Vagina (tissue), 2 donors: ENCODE measurements around the gene ABCD3.

Source experiments
- POLR2A ChIP-seq, 2 donors: fragments of 450-650 bp; IDR thresholded peaks; one replicate each; pipeline ENCODE4 v1.6.1; 2017; ENCODE audit warnings: antibody characterized with exemption in 2 of 2, mild to moderate bottlenecking in 2 of 2, moderate library complexity in 2 of 2
- POLR2AphosphoS5 ChIP-seq, 2 donors: sonication (generic); formaldehyde crosslinking; IDR thresholded peaks; one replicate each; pipeline ENCODE4 v1.9.0; 2017; ENCODE audit warnings: antibody characterized with exemption in 2 of 2, mild to moderate bottlenecking in 2 of 2, low read depth in 1 of 2; ENCODE audit not compliant: insufficient read depth in 1 of 2
- TF ChIP-seq, protein P1 (sequence below), 3 experiments: fragments of 450-650 bp in 2 of 3; fragments of 200-600 bp in 1 of 3; sonication (generic) in 1 of 3; IDR thresholded peaks; one replicate each; pipeline ENCODE4 v1.5.1; 2017 to 2019; ENCODE audit warnings: antibody characterized with exemption in 3 of 3, mild to moderate bottlenecking in 2 of 3, moderate library complexity in 2 of 3

- TF ChIP-seq, protein P1, sequence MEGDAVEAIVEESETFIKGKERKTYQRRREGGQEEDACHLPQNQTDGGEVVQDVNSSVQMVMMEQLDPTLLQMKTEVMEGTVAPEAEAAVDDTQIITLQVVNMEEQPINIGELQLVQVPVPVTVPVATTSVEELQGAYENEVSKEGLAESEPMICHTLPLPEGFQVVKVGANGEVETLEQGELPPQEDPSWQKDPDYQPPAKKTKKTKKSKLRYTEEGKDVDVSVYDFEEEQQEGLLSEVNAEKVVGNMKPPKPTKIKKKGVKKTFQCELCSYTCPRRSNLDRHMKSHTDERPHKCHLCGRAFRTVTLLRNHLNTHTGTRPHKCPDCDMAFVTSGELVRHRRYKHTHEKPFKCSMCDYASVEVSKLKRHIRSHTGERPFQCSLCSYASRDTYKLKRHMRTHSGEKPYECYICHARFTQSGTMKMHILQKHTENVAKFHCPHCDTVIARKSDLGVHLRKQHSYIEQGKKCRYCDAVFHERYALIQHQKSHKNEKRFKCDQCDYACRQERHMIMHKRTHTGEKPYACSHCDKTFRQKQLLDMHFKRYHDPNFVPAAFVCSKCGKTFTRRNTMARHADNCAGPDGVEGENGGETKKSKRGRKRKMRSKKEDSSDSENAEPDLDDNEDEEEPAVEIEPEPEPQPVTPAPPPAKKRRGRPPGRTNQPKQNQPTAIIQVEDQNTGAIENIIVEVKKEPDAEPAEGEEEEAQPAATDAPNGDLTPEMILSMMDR (IDR thresholded peaks at IDR 0.05): no peak
- TF ChIP-seq POLR2A (IDR thresholded peaks at IDR 0.05) (no peak), POLR2AphosphoS5 (IDR thresholded peaks at IDR 0.05; ENCODE audit: insufficient read depth in 1 of 2, low read depth in 1 of 2) (no peak)
Measured at GRCh38 chr1:94382201-94382600, 36.0 kb upstream of the ABCD3 start.
